Smooth muscle cell of the umbilical artery (primary cell): ENCODE measurements around the gene CEBPE. TPM values are rescaled to one million over a fixed set of nuclear protein-coding genes. Genes with fewer than 3 reads are reported as not detected.

Experiments
- total RNA-seq: library from RNA; depleted of rRNA; stranded (reverse); fragments of >200 nt; gene quantifications from 2 replicates; pipeline ENCODE4 v1.2.3, GENCODE V29; 2014

CEBPE gene
- not detected in 2 replicates for total RNA-seq

GRCh38 chr14:23118506-23119362, at the start of gene CEBPE:
CEBPE (minus strand) TSS chr14:23119255; CDS start chr14:23119091, 164 bp downstream.

GRCh38 chr14:23104591-23105347, 14.3 kb downstream of the CEBPE start, which contains the start of gene CIROP:
CIROP (minus strand) TSS chr14:23104989; CDS start chr14:23104920, 69 bp downstream.

GRCh38 chr14:23095196-23096108, 23.6 kb downstream of the CEBPE start, which contains the start of gene C14orf119:
C14orf119 (plus strand) TSS chr14:23095505; CDS start chr14:23097659, 2,154 bp downstream.

DNA sequence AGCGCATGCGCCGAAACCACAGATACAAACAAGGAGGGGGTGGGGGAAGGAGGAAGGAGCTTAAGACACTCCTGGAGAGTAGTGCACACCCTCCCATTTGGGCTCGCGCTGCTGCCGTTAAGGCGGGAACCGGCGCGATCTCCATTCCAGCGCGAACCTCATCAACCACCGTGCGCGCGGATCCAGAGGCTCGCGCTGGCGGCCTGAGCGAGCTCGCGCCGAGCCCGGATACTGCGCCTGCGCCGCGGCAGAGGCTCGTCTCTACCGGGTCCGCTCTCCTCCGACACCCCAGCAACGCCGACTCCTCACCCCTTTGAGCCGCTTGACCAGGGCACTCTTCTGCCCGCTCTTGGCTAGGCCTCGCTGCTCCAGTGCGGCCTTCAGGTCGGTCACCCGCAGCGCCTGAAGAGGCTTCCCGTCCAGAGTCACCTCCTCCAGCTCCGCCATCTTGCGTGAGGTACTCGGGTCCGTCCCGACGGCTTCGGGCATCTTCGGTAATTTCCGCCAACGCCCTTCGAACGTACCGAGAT, 24.3 kb downstream of the CEBPE start, which contains the start of gene ACIN1:
TSS of gene ACIN1 (minus strand) at position 471 of the 530 bp plus-strand sequence. CDS start at position 447, 24 bp downstream.

Other genes with a start within 250 kb of the CEBPE start
- gene LRP10, start 247.5 kb downstream of the CEBPE start, total RNA-seq: 117 and 200 TPM in 2 replicates
- 0.14 TPM in 1 of 2 replicates, not detected in the other for gene REM2, start 236.0 kb downstream of the CEBPE start, total RNA-seq
- 59.2 and 93.5 TPM in 2 replicates for gene RBM23, start 200.1 kb downstream of the CEBPE start, total RNA-seq
- 46.0 and 60.8 TPM in 2 replicates for gene PRMT5, start 189.9 kb downstream of the CEBPE start, total RNA-seq
- gene HAUS4, start 162.2 kb downstream of the CEBPE start, total RNA-seq: 17.2 and 28.2 TPM in 2 replicates
- 36.3 and 57.9 TPM in 2 replicates for gene AJUBA, start 136.7 kb downstream of the CEBPE start, total RNA-seq
- gene C14orf93, start 109.1 kb downstream of the CEBPE start, total RNA-seq: 5.6 and 7.8 TPM in 2 replicates
- 182 and 254 TPM in 2 replicates for gene PSMB5, start 84.4 kb downstream of the CEBPE start, total RNA-seq
- gene PSMB11, start 77.0 kb downstream of the CEBPE start, total RNA-seq: not detected in 2 replicates
- gene CDH24, start 61.7 kb downstream of the CEBPE start, total RNA-seq: 8.0 and 9.7 TPM in 2 replicates
- 52.9 and 88.7 TPM in 2 replicates for gene ACIN1, start 24.1 kb downstream of the CEBPE start, total RNA-seq
- 48.0 and 58.5 TPM in 2 replicates for gene C14orf119, start 23.8 kb downstream of the CEBPE start, total RNA-seq
- gene CIROP, start 14.3 kb downstream of the CEBPE start, total RNA-seq: not detected in 2 replicates
- gene SLC7A8, start 64.4 kb upstream of the CEBPE start, total RNA-seq: 0.89 and 1.8 TPM in 2 replicates
- not detected in 2 replicates for gene RNF212B, start 118.7 kb upstream of the CEBPE start, total RNA-seq
- gene HOMEZ, start 166.9 kb upstream of the CEBPE start, total RNA-seq: 3.6 and 4.9 TPM in 2 replicates
- 2.3 and 3.0 TPM in 2 replicates for gene PPP1R3E, start 183.6 kb upstream of the CEBPE start, total RNA-seq
- gene BCL2L2, start 187.6 kb upstream of the CEBPE start, total RNA-seq: 18.4 and 24.9 TPM in 2 replicates
- 98.9 and 104 TPM in 2 replicates for gene PABPN1, start 202.2 kb upstream of the CEBPE start, total RNA-seq
- gene SLC22A17, start 233.6 kb upstream of the CEBPE start, total RNA-seq: 30.4 and 54.9 TPM in 2 replicates
- gene EFS, start 245.9 kb upstream of the CEBPE start, total RNA-seq: 1.8 and 5.6 TPM in 2 replicates